ENCODE results near the gene CARD19.
"Not testable (repeated sequence)": the region's sequence is repeated elsewhere in the genome, so short reads cannot be mapped to it uniquely, and the experiment has no call there.

Gene CARD19

GRCh38 chr9:93108291-93109041 is 12.4 kb downstream of the CARD19 start:
- DNase-seq = peak; percentile 47

GRCh38 chr9:93110311-93110855 is 14.4 kb downstream of the CARD19 start:
- no peak for DNase-seq

GRCh38 chr9:93111001-93111370 is 15.0 kb downstream of the CARD19 start:
- DNase-seq = no peak

- no peak for DNase-seq
Observed at GRCh38 chr9:93111371-93112115, 15.5 kb downstream of the CARD19 start.

- no peak for DNase-seq
Observed at GRCh38 chr9:93112116-93112863, 16.3 kb downstream of the CARD19 start.

GRCh38 chr9:93112864-93113389 is 16.9 kb downstream of the CARD19 start:
- DNase-seq = no peak

GRCh38 chr9:93114169-93114983 is 18.4 kb downstream of the CARD19 start:
- no peak for DNase-seq

- DNase-seq = no peak
Observed at GRCh38 chr9:93114984-93115335, 18.9 kb downstream of the CARD19 start.

DNA sequence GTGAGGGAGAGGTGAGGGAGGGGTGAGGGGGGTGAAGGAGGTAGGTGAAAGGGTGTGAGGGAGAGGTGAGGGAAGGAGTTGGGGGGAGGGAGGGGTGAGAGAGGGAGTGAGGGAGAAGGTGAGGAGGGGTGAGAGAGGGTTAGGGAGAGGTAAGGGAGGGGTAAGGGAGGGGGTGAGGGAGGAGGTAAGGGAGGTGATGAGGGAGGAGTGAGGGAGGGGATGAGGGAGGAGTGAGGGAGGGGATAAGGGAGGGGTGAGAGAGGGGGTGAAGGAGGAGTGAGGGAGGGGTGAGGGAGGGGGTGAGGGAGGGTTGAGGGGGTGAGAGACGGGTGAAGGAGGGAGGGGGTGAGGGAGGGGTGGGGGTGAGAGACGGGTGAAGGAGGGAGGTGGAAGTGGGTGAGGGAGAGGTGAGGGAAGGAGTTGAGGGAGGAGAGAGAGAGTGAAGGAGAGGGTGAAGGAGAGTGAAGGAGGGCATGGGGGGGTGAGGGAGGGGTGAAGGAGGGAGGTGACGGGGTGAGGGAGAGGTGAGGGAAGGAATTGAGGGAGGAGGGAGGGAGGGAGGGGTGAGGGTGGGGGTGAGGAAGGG is 19.6 kb downstream of the CARD19 start:
- peak; percentile 25 for DNase-seq

GRCh38 chr9:93116072-93116961 is 20.3 kb downstream of the CARD19 start:
- no peak for DNase-seq

GRCh38 chr9:93117521-93117920 is 21.5 kb downstream of the CARD19 start:
- not testable (repeated sequence) for DNase-seq

DNA sequence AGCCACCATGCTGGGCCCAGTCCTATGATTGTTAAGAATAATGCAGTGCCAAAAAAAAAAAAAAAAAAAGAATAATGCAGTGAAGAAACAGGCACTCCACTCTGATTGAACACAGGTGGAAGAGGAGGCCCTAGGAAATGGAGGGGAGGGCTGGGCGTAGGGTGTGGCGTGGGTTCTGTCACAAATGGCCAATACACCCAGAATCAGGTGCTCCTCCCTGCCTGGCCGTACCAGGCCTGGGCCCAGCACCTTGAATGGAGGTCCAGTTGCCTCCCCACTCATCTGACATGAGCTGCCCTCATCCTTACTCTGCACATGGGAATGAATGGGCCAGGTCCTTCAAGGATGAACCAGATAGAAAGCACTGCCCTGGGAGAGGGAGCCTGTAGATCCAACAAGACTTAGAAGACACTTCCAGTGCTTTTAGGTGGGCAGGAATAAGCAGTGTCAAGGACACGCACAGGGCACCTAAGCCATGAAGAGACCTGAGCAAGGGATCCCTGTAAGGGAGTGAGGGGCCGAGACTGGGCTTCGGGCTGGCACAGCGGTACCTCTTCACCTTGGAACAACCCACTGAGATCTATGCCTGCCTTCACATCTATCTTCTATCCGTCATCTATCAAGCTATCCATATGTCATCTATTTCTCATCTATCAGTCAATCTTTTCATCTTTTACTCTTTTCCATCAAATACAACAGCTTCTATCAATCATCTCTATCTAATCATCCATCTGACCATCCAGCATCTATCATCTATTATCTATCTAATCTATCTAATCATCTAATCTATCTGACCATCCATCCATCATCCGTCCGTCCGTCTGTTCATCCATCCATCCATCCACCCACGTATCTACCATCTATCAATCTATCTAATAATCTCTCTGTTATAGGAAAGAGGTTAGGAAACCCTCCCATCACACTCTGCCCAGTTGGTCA is 22.2 kb downstream of the CARD19 start:
- DNase-seq = no peak

GRCh38 chr9:93118863-93119702 is 23.1 kb downstream of the CARD19 start:
- no peak for DNase-seq

DNA sequence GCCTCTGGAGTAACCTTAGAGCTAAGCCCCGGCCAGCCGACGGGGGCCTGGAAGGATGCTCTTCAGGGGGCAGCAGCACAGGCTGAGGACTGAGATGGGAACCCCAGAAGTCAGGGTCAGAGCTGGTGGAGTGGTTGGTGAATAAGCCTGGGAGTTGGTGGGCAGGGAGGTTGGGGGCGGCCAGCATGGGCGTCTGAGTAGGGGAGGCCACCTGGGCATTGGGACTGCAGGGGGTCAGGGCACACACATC is 23.6 kb downstream of the CARD19 start:
- DNase-seq = no peak

DNA sequence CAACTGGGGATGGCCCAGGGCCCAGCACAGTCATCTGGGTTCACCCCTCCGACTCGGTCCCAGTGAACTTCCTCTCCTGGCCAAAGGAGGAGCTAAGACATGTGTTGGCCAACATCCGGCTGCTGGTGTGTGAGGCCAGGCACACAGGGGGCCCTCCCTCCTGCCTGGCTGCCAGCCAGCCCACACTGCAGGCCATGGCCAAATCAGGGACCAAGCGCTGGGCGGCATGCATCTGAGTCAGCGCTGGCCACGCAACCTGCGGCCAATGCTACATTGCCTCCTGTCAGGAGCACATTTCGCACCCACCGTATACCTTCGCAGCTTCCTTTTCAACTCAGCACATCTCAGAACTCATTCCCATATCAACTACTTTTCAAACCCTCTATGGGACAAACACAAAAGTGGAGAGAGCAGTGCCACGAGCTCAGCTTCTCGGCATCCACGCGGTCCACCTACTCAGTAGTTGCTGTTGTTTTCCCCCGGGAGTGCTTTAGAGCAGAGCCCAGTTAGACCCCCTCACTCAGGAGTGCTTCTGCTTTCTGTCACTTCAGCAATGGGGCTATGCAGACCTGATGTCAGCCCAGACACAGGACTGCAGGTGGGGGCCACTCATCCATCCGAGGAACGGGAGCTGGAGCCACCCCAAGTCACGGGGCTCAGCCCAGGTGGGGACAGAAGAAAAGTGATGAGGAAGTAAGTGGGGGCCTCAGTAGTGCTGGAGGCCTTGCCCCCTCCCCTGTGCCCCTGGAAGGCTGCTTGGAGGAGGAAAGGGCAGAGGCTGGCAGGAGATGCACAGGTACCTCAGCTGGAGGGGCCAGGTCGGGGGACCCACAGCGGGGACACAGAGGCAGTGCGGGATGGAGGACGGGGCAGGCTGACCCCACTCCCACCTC is 24.2 kb downstream of the CARD19 start:
- peak; percentile 83 for DNase-seq

DNA sequence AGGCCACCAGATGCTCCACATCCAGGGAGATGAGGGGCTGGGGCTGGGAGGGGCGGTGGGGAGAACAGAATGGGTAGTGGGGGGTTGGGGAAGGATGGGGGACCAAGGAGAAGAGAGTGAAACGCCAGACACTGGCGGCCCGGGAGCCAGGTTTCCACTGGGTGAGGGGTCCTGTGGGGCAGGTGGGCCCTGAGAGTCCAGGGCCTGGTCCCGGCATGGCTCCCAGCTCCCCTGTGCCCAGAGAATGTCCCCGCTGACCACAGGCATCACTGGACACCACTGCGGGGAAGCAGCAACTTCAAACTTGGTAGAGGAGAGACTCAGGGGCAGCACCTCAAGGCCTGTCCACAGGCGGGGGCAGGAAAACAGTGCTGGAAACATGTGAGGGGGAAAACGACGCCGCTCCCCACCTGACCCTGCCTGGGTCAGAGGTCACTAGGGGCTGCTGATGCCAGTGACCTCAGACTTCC is 24.9 kb downstream of the CARD19 start:
- no peak for DNase-seq

- DNase-seq = no peak
Observed at GRCh38 chr9:93121316-93122241, 25.6 kb downstream of the CARD19 start.

All from NCI-H69 (cell line).